Nephron progenitor cell (in vitro differentiated cells): ENCODE measurements around the gene TSHZ2.

Source experiments
- DNase-seq: peaks from one replicate; pipeline ENCODE4 v3.0.0; 2021
- H3K27ac Mint-ChIP-seq: 2 replicates; pipeline ENCODE4 v1.8.0; 2021; ENCODE audit warnings: mild to moderate bottlenecking, moderate library complexity, mixed read lengths
- H3K27me3 Mint-ChIP-seq: 2 replicates; pipeline ENCODE4 v1.8.0; 2021; ENCODE audit warnings: mild to moderate bottlenecking, low read depth, mixed read lengths; ENCODE audit not compliant: poor library complexity
- H3K36me3 Mint-ChIP-seq: 2 replicates; pipeline ENCODE4 v1.8.0; 2021; ENCODE audit warnings: low read depth, mixed read lengths
- H3K4me1 Mint-ChIP-seq: 2 replicates; pipeline ENCODE4 v1.8.0; 2021; ENCODE audit warnings: mixed read lengths
- H3K4me3 Mint-ChIP-seq: 2 replicates; pipeline ENCODE4 v1.8.0; 2021; ENCODE audit warnings: mild to moderate bottlenecking, moderate library complexity, mixed read lengths
- H3K9me3 Mint-ChIP-seq: 2 replicates; pipeline ENCODE4 v1.8.0; 2021; ENCODE audit warnings: mild to moderate bottlenecking, moderate library complexity, mixed read lengths
- TF ChIP-seq, protein P1 (sequence below): fragments of 200-600 bp; sonication (generic); IDR thresholded peaks from 2 replicates; pipeline ENCODE4 v1.5.0; 2021; ENCODE audit warnings: antibody characterized with exemption

Gene TSHZ2

DNA sequence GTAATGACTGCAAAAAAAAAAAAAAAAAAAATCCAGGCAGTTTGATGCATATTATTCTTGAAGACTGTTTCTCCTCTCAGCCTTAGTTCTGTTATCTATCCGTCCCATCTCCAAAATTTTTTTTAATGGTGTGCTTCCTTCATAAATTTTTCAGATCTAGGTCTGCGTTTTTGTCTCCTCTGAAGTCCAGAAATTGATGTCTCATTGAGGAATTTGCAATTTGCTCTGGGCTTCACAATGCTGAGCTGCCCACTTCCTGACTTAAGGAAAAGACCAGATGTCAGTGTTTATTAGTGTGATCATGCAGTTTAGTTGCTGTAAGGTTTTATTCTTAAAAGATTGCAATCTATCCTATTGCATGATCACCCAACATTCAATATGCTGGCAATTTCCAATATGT is 323.9 kb downstream of the TSHZ2 start:
- peaks cover 15% of the 10 kb centered on the region for H3K36me3 Mint-ChIP-seq
- peaks cover 7% of the 10 kb centered on the region for H3K27me3 Mint-ChIP-seq
- peaks cover 11% of the 10 kb centered on the region for H3K4me1 Mint-ChIP-seq
- TF ChIP-seq, protein P1, sequence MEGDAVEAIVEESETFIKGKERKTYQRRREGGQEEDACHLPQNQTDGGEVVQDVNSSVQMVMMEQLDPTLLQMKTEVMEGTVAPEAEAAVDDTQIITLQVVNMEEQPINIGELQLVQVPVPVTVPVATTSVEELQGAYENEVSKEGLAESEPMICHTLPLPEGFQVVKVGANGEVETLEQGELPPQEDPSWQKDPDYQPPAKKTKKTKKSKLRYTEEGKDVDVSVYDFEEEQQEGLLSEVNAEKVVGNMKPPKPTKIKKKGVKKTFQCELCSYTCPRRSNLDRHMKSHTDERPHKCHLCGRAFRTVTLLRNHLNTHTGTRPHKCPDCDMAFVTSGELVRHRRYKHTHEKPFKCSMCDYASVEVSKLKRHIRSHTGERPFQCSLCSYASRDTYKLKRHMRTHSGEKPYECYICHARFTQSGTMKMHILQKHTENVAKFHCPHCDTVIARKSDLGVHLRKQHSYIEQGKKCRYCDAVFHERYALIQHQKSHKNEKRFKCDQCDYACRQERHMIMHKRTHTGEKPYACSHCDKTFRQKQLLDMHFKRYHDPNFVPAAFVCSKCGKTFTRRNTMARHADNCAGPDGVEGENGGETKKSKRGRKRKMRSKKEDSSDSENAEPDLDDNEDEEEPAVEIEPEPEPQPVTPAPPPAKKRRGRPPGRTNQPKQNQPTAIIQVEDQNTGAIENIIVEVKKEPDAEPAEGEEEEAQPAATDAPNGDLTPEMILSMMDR, result no peak
- DNase-seq, result no peak
- H3K9me3 Mint-ChIP-seq, result peaks cover 5% of the 10 kb centered on the region
- no peak overlapping the region for H3K4me3 Mint-ChIP-seq
- no peak overlapping the region for H3K27ac Mint-ChIP-seq

DNA sequence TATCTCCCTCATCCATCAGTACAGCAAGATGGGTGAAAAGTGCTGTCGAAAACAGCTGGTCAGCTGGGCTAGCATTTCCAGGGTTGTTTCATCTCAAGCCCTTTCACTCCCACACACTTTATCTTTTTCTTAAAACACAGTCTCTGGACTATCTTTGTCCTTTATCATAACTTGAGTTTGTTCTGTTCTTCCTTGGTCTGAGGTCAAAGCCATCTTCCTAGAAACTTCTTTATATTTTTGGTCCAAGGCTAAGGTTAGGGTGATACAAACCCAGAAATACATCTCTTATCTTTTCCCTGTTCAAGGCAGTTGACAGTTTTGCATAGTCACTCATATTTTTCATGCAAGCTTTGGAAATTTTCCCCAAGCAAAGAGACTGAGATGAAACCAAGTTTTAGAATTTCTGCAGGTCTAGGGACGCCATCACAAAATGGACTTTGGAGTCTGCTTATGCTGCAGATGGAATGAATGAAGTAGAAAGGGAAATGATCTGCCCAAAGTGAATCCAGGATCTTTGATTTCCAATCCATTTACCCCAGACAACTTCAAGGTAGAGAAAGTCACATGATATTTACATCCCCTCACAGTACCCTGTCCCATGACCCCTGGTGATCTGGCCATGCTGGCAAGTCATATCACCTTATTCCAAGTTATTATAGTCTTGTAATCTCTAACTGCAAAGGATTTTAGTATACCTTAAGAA is 324.4 kb downstream of the TSHZ2 start:
- peaks cover 11% of the 10 kb centered on the region for H3K4me1 Mint-ChIP-seq
- peaks cover 15% of the 10 kb centered on the region for H3K36me3 Mint-ChIP-seq
- no peak for DNase-seq
- TF ChIP-seq, protein P1, result no peak
- peaks cover 5% of the 10 kb centered on the region for H3K9me3 Mint-ChIP-seq
- H3K4me3 Mint-ChIP-seq, result no peak overlapping the region
- no peak overlapping the region for H3K27ac Mint-ChIP-seq
- H3K27me3 Mint-ChIP-seq, result peaks cover 7% of the 10 kb centered on the region

DNA sequence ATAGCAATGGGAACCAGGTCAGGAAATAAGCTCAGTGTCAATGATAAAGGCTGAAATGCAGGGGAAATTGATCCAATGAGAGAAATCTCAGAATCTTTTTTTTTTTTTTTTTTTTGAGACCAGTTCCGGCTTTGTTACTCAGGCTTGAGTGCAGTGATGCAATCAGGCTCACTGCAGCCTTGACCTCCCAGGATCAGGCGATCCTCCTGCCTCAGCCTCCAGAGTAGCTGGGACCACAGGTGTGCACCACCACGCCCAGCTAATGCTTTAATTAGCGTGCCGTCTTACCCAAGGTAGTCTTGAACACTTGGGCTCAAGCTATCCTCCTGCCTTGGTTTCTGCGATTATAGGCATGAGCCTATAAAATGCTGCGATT is 325.0 kb downstream of the TSHZ2 start:
- Mint-ChIP-seq H3K36me3 (peaks cover 15% of the 10 kb centered on the region), H3K4me1 (peaks cover 11% of the 10 kb centered on the region), H3K9me3 (peaks cover 5% of the 10 kb centered on the region), H3K27me3 (peaks cover 7% of the 10 kb centered on the region), H3K4me3 (no peak overlapping the region), H3K27ac (no peak overlapping the region)
- DNase-seq, result no peak
- TF ChIP-seq, protein P1, result no peak

DNA sequence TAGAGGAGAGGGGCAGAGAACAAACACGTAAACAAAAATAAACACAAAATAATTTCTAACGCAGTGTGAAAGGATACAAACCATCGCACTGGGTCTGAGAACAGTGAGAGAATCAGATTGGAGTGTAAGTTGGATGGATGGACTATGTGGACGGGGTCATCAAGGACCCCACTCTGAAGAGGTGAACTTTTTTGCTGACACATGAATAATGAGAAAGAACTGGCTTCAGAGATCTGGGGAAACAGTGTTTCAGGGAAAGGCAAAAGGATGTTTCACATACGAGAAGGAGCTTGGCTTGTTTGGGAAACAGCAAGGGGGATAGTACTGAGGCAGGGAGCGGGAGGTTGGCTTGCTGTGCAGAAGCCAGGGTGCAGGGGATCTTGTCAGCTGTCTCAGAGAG is 326.1 kb downstream of the TSHZ2 start:
- H3K27ac Mint-ChIP-seq, result no peak overlapping the region

DNA sequence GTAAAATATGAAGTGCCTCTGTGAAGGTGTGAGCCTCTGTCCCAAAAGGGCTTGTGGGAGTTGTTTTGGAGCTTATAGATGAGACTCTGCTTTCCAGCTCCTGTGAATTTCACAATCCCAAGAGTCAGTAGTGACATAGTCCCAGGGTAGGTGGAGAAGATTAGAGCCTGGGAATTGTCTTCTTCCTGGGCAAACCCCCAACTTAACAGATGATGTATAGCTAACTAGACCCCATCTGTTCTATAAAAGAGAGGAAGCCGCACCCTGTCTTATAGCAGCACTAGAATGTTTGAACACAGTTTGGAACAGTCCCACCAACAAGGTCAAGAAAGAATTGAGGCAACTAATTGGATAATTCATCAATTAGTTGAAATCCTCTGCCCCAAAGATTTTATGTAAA is 326.8 kb downstream of the TSHZ2 start:
- H3K36me3 Mint-ChIP-seq, result peaks cover 3% of the 10 kb centered on the region
- peaks cover 3% of the 10 kb centered on the region for H3K27me3 Mint-ChIP-seq
- H3K4me1 Mint-ChIP-seq, result peaks cover 11% of the 10 kb centered on the region
- TF ChIP-seq, protein P1, result no peak
- H3K9me3 Mint-ChIP-seq, result no peaks in the 10 kb centered on the region
- no peak overlapping the region for H3K27ac Mint-ChIP-seq
- no peak overlapping the region for H3K4me3 Mint-ChIP-seq
- no peak for DNase-seq

More for the DNA sequence above, 326.1 kb downstream of the TSHZ2 start:
- TF ChIP-seq, protein P1, result no peak
- H3K27me3 Mint-ChIP-seq, result peaks cover 7% of the 10 kb centered on the region
- peaks cover 6% of the 10 kb centered on the region for H3K36me3 Mint-ChIP-seq
- H3K4me1 Mint-ChIP-seq, result peaks cover 11% of the 10 kb centered on the region
- no peak overlapping the region for H3K4me3 Mint-ChIP-seq
- H3K9me3 Mint-ChIP-seq, result no peaks in the 10 kb centered on the region
- no peak for DNase-seq

DNA sequence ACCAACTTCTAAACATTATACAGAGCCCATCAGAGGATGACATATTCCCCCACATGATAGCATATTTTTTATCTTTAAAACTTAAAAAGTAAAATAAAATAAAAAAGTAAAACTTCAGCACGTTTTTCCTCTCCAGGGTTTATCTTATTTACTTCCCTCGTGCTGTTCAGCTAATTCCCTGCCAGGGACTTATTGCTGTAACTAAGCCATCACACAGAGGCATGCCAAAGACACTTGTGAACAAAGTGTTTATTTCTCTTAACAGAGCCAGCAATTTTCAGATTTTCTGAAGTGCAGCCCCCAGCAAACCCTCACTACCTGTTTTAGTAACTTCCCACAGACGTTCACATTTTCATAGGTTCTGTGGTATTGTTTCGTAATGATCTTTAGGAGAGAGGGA is 327.7 kb downstream of the TSHZ2 start:
- TF ChIP-seq, protein P1, result no peak
- no peaks in the 10 kb centered on the region for H3K9me3 Mint-ChIP-seq
- no peak overlapping the region for H3K4me3 Mint-ChIP-seq
- H3K36me3 Mint-ChIP-seq, result peaks cover 5% of the 10 kb centered on the region
- peaks cover 11% of the 10 kb centered on the region for H3K4me1 Mint-ChIP-seq
- DNase-seq, result no peak
- peaks cover 3% of the 10 kb centered on the region for H3K27me3 Mint-ChIP-seq
- H3K27ac Mint-ChIP-seq, result no peak overlapping the region
